Measurements from ENCODE around the gene TBC1D2B.
"Not testable (repeated sequence)": the region's sequence is repeated elsewhere in the genome, so short reads cannot be mapped to it uniquely, and the experiment has no call there.

The TBC1D2B gene

DNA sequence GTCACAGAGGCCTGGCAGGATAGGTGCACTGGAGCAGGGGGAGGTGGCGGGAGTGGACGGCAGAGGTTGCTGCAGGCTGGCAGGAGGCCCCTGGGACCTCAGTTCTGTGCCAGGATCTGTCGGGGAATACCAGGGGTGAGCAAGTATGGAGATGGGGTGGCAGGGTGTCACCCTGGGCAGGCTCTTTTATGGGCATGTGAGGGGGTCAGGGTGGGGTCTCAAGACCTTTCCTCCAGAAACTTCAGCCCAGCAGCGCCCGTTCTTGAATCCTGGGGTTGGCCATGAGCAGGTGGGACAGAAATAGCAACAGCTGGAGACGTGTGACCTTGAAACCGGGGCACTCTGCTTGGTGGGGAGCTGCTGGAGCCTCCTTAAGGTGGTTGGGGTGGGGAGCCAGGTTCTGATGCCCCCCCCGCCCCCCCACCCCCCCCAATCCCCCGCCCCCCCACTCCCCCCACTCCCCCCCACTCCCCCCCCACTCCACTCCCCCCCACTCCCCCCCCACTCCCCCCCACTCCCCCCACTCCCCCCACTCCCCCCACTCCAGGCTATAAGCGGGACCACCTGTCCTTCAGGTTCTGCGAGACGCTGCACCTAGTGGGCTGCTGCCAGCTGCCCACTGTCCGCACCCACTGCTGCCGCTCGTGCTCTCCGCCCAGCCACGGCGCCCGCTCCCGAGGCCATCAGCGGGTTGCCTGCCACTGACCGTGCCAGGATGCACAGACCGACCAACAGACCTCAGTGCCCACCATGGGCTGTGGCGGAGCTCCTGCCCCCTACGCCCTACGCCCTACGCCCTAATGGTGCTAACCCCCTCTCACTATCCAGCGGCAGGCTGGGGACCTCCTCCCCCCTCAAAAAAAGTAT, 84.9 kb downstream of the TBC1D2B start:
- TF ChIP-seq EZH2 (optimal IDR thresholded peaks at IDR 0.05; ENCODE audit: low read depth, low read length) (no peak), EZH2phosphoT487 (IDR thresholded peaks at IDR 0.05; ENCODE audit: low read length) (no peak)
- TF ChIP-seq, protein P1, sequence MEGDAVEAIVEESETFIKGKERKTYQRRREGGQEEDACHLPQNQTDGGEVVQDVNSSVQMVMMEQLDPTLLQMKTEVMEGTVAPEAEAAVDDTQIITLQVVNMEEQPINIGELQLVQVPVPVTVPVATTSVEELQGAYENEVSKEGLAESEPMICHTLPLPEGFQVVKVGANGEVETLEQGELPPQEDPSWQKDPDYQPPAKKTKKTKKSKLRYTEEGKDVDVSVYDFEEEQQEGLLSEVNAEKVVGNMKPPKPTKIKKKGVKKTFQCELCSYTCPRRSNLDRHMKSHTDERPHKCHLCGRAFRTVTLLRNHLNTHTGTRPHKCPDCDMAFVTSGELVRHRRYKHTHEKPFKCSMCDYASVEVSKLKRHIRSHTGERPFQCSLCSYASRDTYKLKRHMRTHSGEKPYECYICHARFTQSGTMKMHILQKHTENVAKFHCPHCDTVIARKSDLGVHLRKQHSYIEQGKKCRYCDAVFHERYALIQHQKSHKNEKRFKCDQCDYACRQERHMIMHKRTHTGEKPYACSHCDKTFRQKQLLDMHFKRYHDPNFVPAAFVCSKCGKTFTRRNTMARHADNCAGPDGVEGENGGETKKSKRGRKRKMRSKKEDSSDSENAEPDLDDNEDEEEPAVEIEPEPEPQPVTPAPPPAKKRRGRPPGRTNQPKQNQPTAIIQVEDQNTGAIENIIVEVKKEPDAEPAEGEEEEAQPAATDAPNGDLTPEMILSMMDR (IDR thresholded peaks at IDR 0.05; ENCODE audit: low read length), result no peak
- no peak overlapping the region for H3K4me3 ChIP-seq (ENCODE audit: low read length)
- H3K9me2 ChIP-seq (replicated peaks; ENCODE audit: insufficient read depth, low read length), result no peaks in the 10 kb centered on the region
- no peaks in the 10 kb centered on the region for H3K27me3 ChIP-seq (replicated peaks; ENCODE audit: insufficient read depth, low read length)
- H2AFZ ChIP-seq (ENCODE audit: low read length), result no peak overlapping the region
- H3K4me1 ChIP-seq (ENCODE audit: low read length), result 0 out of 2 replicates have a peak, but pooled peaks cover 5% of the 10 kb centered on the region
- no peaks in the 10 kb centered on the region for H3F3A ChIP-seq (ENCODE audit: insufficient read depth, low read length)
- H3K9ac ChIP-seq (ENCODE audit: low read length), result no peak overlapping the region
- H3K79me2 ChIP-seq (ENCODE audit: low read length), result no peaks in the 10 kb centered on the region
- H3K4me2 ChIP-seq (ENCODE audit: low read depth, low read length), result no peak overlapping the region
- no peaks in the 10 kb centered on the region for H4K20me1 ChIP-seq (ENCODE audit: insufficient read depth, low read length)
- no peaks in the 10 kb centered on the region for H3K9me3 ChIP-seq (replicated peaks; ENCODE audit: insufficient read depth, low read length)
- H3K36me3 ChIP-seq (replicated peaks; ENCODE audit: insufficient read depth, low read length), result no peaks in the 10 kb centered on the region
- H3K27ac ChIP-seq (ENCODE audit: low read length), result no peak overlapping the region
- no peak for DNase-seq

DNA sequence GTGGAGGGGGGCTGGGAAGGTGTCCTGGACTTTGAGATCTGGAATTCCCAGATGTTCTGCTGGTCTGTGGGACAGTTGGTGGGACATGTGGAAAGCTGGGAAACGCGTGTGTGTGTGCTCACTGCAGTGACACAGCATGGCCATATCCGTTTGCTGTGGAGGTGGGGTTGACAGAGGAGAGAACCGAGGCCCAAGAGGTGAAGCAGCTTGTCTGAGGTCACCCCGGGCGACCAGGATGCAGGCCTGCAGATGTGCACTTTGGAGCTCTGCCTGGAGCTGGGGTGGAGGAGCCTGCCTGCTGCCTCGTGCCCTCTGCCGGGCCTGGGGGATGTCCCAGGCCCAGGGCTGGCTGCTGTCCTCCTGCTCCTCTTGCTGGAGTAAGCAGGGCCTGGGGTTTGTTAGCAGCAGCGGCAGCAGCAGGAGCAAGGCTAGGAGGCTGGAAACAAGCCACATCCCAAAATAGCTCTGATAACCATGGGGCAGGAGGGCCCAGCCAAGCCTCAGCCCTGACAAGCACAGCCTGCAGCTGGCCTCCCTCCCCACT, 85.8 kb downstream of the TBC1D2B start:
- H3F3A ChIP-seq (ENCODE audit: insufficient read depth, low read length); H4K20me1 ChIP-seq (ENCODE audit: insufficient read depth, low read length); H3K79me2 ChIP-seq (ENCODE audit: low read length); H3K4me3 ChIP-seq (ENCODE audit: low read length); H2AFZ ChIP-seq (ENCODE audit: low read length); DNase-seq; H3K9ac ChIP-seq (ENCODE audit: low read length); H3K27me3 ChIP-seq (replicated peaks; ENCODE audit: insufficient read depth, low read length); H3K9me2 ChIP-seq (replicated peaks; ENCODE audit: insufficient read depth, low read length); H3K36me3 ChIP-seq (replicated peaks; ENCODE audit: insufficient read depth, low read length); H3K4me1 ChIP-seq (ENCODE audit: low read length); H3K9me3 ChIP-seq (replicated peaks; ENCODE audit: insufficient read depth, low read length); H3K4me2 ChIP-seq (ENCODE audit: low read depth, low read length); H3K27ac ChIP-seq (ENCODE audit: low read length): not testable (repeated sequence)

DNA sequence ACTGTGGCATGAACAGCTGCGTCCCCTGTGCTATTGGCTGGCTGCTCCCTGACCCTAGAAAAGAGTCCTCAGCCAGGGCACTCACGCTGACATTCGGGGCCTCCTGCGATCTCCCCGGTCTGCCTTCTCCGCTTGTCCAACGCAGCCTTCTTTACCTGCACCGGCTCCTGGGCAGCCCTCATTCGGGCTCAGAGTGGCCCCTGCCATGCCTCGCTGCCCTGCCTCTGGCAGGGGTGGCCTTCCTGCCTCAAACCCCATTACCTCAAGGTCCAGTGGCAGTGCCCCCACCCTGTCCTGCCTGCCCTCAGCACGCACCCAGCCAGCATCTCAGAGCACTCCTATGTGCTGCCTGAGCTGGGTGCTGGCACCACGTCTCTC, 86.5 kb downstream of the TBC1D2B start:
- Histone ChIP-seq H3K4me2 (ENCODE audit: low read depth, low read length) (no peak overlapping the region), H2AFZ (ENCODE audit: low read length) (no peak overlapping the region), H3K9ac (ENCODE audit: low read length) (no peak overlapping the region), H3K4me3 (ENCODE audit: low read length) (no peak overlapping the region), H3K27ac (ENCODE audit: low read length) (no peak overlapping the region), H3K36me3 (replicated peaks; ENCODE audit: insufficient read depth, low read length) (no peaks in the 10 kb centered on the region), H3K27me3 (replicated peaks; ENCODE audit: insufficient read depth, low read length) (no peaks in the 10 kb centered on the region), H3K4me1 (ENCODE audit: low read length) (0 out of 2 replicates have a peak, but pooled peaks cover 5% of the 10 kb centered on the region), H3K9me2 (replicated peaks; ENCODE audit: insufficient read depth, low read length) (no peaks in the 10 kb centered on the region), H3K9me3 (replicated peaks; ENCODE audit: insufficient read depth, low read length) (no peaks in the 10 kb centered on the region), H3F3A (ENCODE audit: insufficient read depth, low read length) (no peaks in the 10 kb centered on the region), H3K79me2 (ENCODE audit: low read length) (no peaks in the 10 kb centered on the region), H4K20me1 (ENCODE audit: insufficient read depth, low read length) (no peaks in the 10 kb centered on the region)
- no peak for TF ChIP-seq EZH2 (optimal IDR thresholded peaks at IDR 0.05; ENCODE audit: low read depth, low read length)
- TF ChIP-seq EZH2phosphoT487 (IDR thresholded peaks at IDR 0.05; ENCODE audit: low read length), result no peak
- TF ChIP-seq, protein P1 (IDR thresholded peaks at IDR 0.05; ENCODE audit: low read length), result no peak
- DNase-seq, result no peak
